ENCODE measurements around the gene RPL32.
"Not testable (repeated sequence)": the region's sequence is repeated elsewhere in the genome, so short reads cannot be mapped to it uniquely, and the experiment has no call there.

GRCh38 chr3:12840148-12840547 is 1.2 kb downstream of the RPL32 start:
- not testable (repeated sequence) for TF ChIP-seq EZH2 (IDR thresholded peaks at IDR 0.05; ENCODE audit: insufficient read depth, low read length); CTCF (IDR thresholded peaks at IDR 0.05; ENCODE audit: insufficient read depth, low read depth, low read length)

Data from astrocyte (in vitro differentiated cells and primary cell).